CD14-positive monocyte (primary cell): ENCODE measurements around the gene TXNIP. TPM values are rescaled to one million over a fixed set of nuclear protein-coding genes. Genes with fewer than 3 reads are reported as not detected.

Source experiments
- DNase-seq, 3 donors: peaks; one replicate each; pipeline ENCODE4 v3.0.0-alpha.2; 2011 to 2022
- H2AFZ ChIP-seq: 2 replicates; pipeline ENCODE4 v1.6.0; 2012; ENCODE audit warnings: mild to moderate bottlenecking, low read depth, low read length, inconsistent platforms; ENCODE audit not compliant: insufficient read depth, poor library complexity, severe bottlenecking
- H3K27ac ChIP-seq, 2 donors: 1 replicate in 1 of 2; 2 replicates in 1 of 2; pipeline ENCODE4 v1.5.1; 2012 to 2013; ENCODE audit warnings: low read length in 2 of 2, control low read depth in 1 of 2, inconsistent platforms in 1 of 2, low read depth in 1 of 2, mild to moderate bottlenecking in 1 of 2
- H3K27me3 ChIP-seq, 2 donors: one replicate each; pipeline versions ENCODE4 v1.6.0 to v1.6.1; 2011 to 2013; ENCODE audit warnings: low read length in 2 of 2; ENCODE audit not compliant: control insufficient read depth in 2 of 2, insufficient read depth in 2 of 2
- H3K36me3 ChIP-seq, 2 donors: replicated peaks in 1 of 2; 1 replicate in 1 of 2; 2 replicates in 1 of 2; pipeline versions ENCODE4 v1.5.1 to v1.6.1; 2012 to 2013; ENCODE audit warnings: low read length in 2 of 2, control low read depth in 1 of 2, inconsistent platforms in 1 of 2, mild to moderate bottlenecking in 1 of 2; ENCODE audit not compliant: insufficient read depth in 2 of 2, control insufficient read depth in 1 of 2
- H3K4me1 ChIP-seq, 2 donors: 1 replicate in 1 of 2; 2 replicates in 1 of 2; pipeline versions ENCODE4 v1.5.1 to v1.6.1; 2012 to 2013; ENCODE audit warnings: low read length in 2 of 2, control low read depth in 1 of 2, inconsistent platforms in 1 of 2, mild to moderate bottlenecking in 1 of 2, moderate library complexity in 1 of 2; ENCODE audit not compliant: insufficient read depth in 2 of 2, control insufficient read depth in 1 of 2
- H3K4me2 ChIP-seq: replicated peaks from 2 replicates; pipeline ENCODE3; 2012; ENCODE audit warnings: low read length, moderate library complexity, mild to moderate bottlenecking; ENCODE audit not compliant: poor library complexity, severe bottlenecking; ENCODE audit errors: extremely low read depth
- H3K4me3 ChIP-seq, 3 experiments: fragments of 200-600 bp in 1 of 3; sonication (generic) in 1 of 3; replicated peaks in 1 of 3; 1 replicate in 2 of 3; 2 replicates in 1 of 3; pipeline ENCODE4 v1.5.1; 2011 to 2013; ENCODE audit warnings: low read length in 3 of 3, mild to moderate bottlenecking in 3 of 3, control low read depth in 2 of 3, low read depth in 2 of 3, inconsistent platforms in 1 of 3, moderate library complexity in 1 of 3
- H3K79me2 ChIP-seq: 2 replicates; pipeline ENCODE4 v1.6.0; 2012; ENCODE audit warnings: mild to moderate bottlenecking, control low read depth, inconsistent platforms, low read length, moderate library complexity; ENCODE audit not compliant: insufficient read depth
- H3K9ac ChIP-seq: 2 replicates; pipeline ENCODE4 v1.6.0; 2017; ENCODE audit warnings: low read length, mild to moderate bottlenecking; ENCODE audit not compliant: insufficient read depth, poor library complexity, severe bottlenecking
- H3K9me3 ChIP-seq, 2 donors: replicated peaks in 1 of 2; 1 replicate in 1 of 2; 2 replicates in 1 of 2; pipeline versions ENCODE4 v1.5.1 to v1.6.1; 2012 to 2013; ENCODE audit warnings: low read length in 2 of 2, control low read depth in 1 of 2; ENCODE audit not compliant: control insufficient read depth in 1 of 2, insufficient read depth in 1 of 2
- H4K20me1 ChIP-seq: 2 replicates; pipeline ENCODE4 v1.6.0; 2012; ENCODE audit warnings: mild to moderate bottlenecking, low read length, control low read depth, moderate library complexity; ENCODE audit not compliant: insufficient read depth
- H3K27ac Mint-ChIP-seq, 7 donors: one replicate each; pipeline ENCODE4 v1.8.0; 2020; ENCODE audit warnings: mild to moderate bottlenecking in 7 of 7, mixed read lengths in 7 of 7, moderate library complexity in 6 of 7, inconsistent platforms in 2 of 7
- H3K27me3 Mint-ChIP-seq, 3 donors: one replicate each; pipeline ENCODE4 v1.8.0; 2021 to 2022; ENCODE audit warnings: low read depth in 3 of 3, mild to moderate bottlenecking in 3 of 3, mixed read lengths in 3 of 3, moderate library complexity in 3 of 3, inconsistent platforms in 1 of 3
- H3K36me3 Mint-ChIP-seq, 2 donors: one replicate each; pipeline ENCODE4 v1.8.0; 2020; ENCODE audit warnings: mixed read lengths in 2 of 2, inconsistent platforms in 1 of 2, mild to moderate bottlenecking in 1 of 2
- H3K4me1 Mint-ChIP-seq: one replicate; pipeline ENCODE4 v1.8.0; 2020; ENCODE audit warnings: mild to moderate bottlenecking, mixed read lengths
- H3K4me3 Mint-ChIP-seq, 2 donors: one replicate each; pipeline ENCODE4 v1.8.0; 2020; ENCODE audit warnings: mild to moderate bottlenecking in 2 of 2, mixed read lengths in 2 of 2, moderate library complexity in 1 of 2
- H3K9me3 Mint-ChIP-seq, 7 donors: one replicate each; pipeline ENCODE4 v1.8.0; 2020 to 2022; ENCODE audit warnings: mixed read lengths in 7 of 7, mild to moderate bottlenecking in 6 of 7, moderate library complexity in 6 of 7, inconsistent platforms in 2 of 7
- WGBS: methylation state at CpG from one replicate; pipeline ENCODE4 v1.1.5; 2013; ENCODE audit warnings: missing lambda C conversion rate; ENCODE audit not compliant: insufficient coverage; 5-methylcytosine and 5-hydroxymethylcytosine counted together
- intact Hi-C, 2 donors: fragments of 100-400 bp; cut with micrococcal nuclease; formaldehyde crosslinking; loops; one replicate each; pipeline versions ENCODE4 v1.15.0 to v1.15.1; 2023
- polyA plus RNA-seq, 3 donors: library from polyadenylated mRNA; depleted of rRNA in 1 of 3; unstranded in 2 of 3; stranded (reverse) in 1 of 3; fragments of 300-500 nt in 2 of 3; fragments of >200 nt in 1 of 3; fragmentation: Illumina TruSeq in 2 of 3; gene quantifications; 1 replicate in 2 of 3; 2 replicates in 1 of 3; pipeline ENCODE4 v1.2.3, GENCODE V29; 2012 to 2021
- TF ChIP-seq, protein P1 (sequence below): fragments of 200-600 bp; IDR thresholded peaks from one replicate; pipeline ENCODE4 v1.8.0; 2022; ENCODE audit warnings: antibody characterized with exemption, mild to moderate bottlenecking

The TXNIP gene
- polyA plus RNA-seq, 3 donors: 640 to 3,778 (median 844) TPM

- no peak overlapping the region for H3K4me2 ChIP-seq
- H3K9me3 Mint-ChIP-seq: no peaks in the 10 kb centered on the region
- H2AFZ ChIP-seq: no peak overlapping the region
- no peaks in the 10 kb centered on the region for H3K9me3 ChIP-seq
- intact Hi-C loops: loop anchor here (2.0 to 10.0 kb wide), 4 partner anchors 13 to 118 kb away; partner anchors contain the start of gene TXNIP (in 1 of the 2)
- DNase-seq: no peak
- WGBS: 98% methylated on average over 6 of the region's 8 CpGs
- no peaks in the 10 kb centered on the region for H3K27me3 ChIP-seq
- H3K9ac ChIP-seq: no peak overlapping the region
- H3K4me3 Mint-ChIP-seq: no peak overlapping the region
- TF ChIP-seq, protein P1, sequence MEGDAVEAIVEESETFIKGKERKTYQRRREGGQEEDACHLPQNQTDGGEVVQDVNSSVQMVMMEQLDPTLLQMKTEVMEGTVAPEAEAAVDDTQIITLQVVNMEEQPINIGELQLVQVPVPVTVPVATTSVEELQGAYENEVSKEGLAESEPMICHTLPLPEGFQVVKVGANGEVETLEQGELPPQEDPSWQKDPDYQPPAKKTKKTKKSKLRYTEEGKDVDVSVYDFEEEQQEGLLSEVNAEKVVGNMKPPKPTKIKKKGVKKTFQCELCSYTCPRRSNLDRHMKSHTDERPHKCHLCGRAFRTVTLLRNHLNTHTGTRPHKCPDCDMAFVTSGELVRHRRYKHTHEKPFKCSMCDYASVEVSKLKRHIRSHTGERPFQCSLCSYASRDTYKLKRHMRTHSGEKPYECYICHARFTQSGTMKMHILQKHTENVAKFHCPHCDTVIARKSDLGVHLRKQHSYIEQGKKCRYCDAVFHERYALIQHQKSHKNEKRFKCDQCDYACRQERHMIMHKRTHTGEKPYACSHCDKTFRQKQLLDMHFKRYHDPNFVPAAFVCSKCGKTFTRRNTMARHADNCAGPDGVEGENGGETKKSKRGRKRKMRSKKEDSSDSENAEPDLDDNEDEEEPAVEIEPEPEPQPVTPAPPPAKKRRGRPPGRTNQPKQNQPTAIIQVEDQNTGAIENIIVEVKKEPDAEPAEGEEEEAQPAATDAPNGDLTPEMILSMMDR: no peak
- no peak overlapping the region for H3K4me3 ChIP-seq
- H3K27ac Mint-ChIP-seq: peak overlapping the region in 2 of 7 donors; percentile 44 to 78
- no peak overlapping the region for H3K27ac ChIP-seq
- no peaks in the 10 kb centered on the region for H3K36me3 ChIP-seq
- H3K27me3 Mint-ChIP-seq: peaks cover 0 to 3% (median 0%) of the 10 kb centered on the region in 3 donors
- H3K36me3 Mint-ChIP-seq: no peaks in the 10 kb centered on the region
- no peaks in the 10 kb centered on the region for H4K20me1 ChIP-seq
- H3K4me1 ChIP-seq: peaks cover 6 to 8% of the 10 kb centered on the region in 2 donors
- peaks cover 26% of the 10 kb centered on the region for H3K4me1 Mint-ChIP-seq
- H3K79me2 ChIP-seq: no peaks in the 10 kb centered on the region
Observed at GRCh38 chr1:146010126-146010738, 13.9 kb upstream of the TXNIP start.

DNA sequence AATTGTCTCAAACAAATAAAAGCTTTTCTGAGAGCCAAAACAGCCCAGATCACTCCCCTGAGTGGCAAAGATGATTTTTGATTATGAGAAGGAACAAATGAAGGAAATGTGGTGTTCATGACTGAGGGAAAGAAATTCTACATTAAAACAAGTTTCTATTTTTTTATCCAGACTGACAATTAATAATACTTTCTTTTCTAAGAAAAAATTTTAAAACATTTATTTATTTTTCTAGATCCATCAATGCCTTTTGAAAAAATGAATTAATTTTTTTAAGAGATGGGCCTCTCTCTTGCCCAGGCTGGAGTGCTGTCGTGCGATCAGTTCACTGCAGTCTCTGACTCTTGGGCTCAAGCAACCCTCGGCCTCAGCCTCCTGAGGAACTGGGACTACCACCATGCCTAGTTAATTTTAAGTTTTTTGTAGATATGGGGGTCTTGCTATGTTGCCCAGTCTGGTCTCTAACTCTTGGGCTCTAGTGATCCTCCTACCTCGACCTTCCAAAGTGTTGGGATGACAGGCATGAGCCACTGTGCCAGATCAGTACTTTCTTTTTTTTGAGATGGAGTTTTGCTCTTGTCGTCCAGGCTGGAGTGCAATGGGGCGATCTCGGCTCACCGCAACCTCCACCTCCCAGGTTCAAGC is 11.2 kb upstream of the TXNIP start:
- Mint-ChIP-seq H3K9me3 (no peaks in the 10 kb centered on the region), H3K27ac (peak overlapping the region in 4 of 7 donors; percentile 26 to 95 (median 66)), H3K4me3 (no peak overlapping the region), H3K27me3 (peaks cover 0 to 2% (median 0%) of the 10 kb centered on the region in 3 donors), H3K36me3 (no peaks in the 10 kb centered on the region), H3K4me1 (peaks cover 28% of the 10 kb centered on the region)
- no peak overlapping the region for H2AFZ ChIP-seq
- H3K9ac ChIP-seq: no peak overlapping the region
- H3K79me2 ChIP-seq: no peaks in the 10 kb centered on the region
- TF ChIP-seq, protein P1: peak; percentile 55
- no peaks in the 10 kb centered on the region for H4K20me1 ChIP-seq
- H3K27ac ChIP-seq: no peak overlapping the region
- H3K4me2 ChIP-seq: peak overlapping the region; percentile 76
- no peak for DNase-seq
- H3K4me1 ChIP-seq: peaks cover 6 to 8% of the 10 kb centered on the region in 2 donors
- intact Hi-C loops: no loop called here
- no peaks in the 10 kb centered on the region for H3K27me3 ChIP-seq
- WGBS: no CpG with 5 or more reads among the region's 8 CpGs
- no peaks in the 10 kb centered on the region for H3K36me3 ChIP-seq
- no peak overlapping the region for H3K4me3 ChIP-seq
- no peaks in the 10 kb centered on the region for H3K9me3 ChIP-seq
